ENCODE measurements around the gene RNFT2.
"Not testable (repeated sequence)": the region's sequence is repeated elsewhere in the genome, so short reads cannot be mapped to it uniquely, and the experiment has no call there.

Gene RNFT2

DNA sequence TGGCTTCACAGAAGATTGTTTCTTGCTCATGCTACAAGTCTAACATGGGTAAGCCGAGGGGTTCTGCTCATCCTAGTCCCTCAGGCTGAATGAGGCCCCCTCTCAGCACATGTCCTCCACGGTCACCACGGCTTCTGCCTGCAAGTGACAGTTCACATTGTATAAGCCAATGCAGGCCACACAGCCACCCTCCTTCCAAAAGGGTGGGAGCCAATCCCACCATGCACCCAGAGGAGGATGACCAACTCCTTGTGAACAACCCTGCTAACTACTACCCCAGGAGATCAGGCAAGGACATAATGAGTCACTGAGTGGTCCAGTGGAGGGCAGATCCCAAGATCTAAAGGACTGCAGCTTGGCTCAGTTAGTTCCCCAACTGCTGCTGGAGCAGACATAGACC lies 6.3 kb upstream of the RNFT2 start:
- H3K4me3 ChIP-seq (replicated peaks in 1 of 2; ENCODE audit: low read depth in 2 of 2, low read length in 2 of 2): no peak overlapping the region
- DNase-seq (ENCODE audit: low read depth in 2 of 2): no peak
- TF ChIP-seq CTCF (IDR thresholded peaks at IDR 0.05; ENCODE audit: low read depth, low read length): no peak

DNA sequence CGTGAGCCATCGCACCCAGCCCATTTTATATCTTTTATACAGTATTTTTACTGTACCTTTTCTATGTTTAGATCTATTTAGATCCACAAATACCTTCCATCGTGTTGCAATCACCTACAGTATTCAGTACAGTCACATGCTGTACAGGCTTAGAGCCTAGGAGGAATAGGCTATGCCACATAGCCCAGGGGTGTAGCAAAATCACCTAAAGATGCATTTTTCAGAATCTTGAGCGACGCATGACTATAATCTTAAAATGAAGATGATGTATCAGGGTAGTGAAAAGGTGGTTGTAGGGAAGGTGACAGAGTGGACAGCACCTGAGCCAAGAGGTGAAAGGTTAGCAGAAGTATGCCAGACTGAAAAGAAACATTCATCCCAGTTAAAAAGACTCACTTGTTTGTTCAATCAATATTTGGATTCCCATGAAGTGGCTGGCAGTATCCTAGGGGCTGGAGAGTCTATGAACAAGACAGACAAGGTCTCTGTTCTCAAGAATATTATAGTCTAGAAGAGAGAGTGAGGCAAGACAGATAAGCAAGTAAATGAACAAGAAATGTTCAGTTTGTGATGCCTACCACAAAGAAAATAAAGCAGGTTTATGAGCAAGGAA lies 3.9 kb upstream of the RNFT2 start:
- no peak overlapping the region for H3K4me3 ChIP-seq (replicated peaks in 1 of 2; ENCODE audit: low read depth in 2 of 2, low read length in 2 of 2)
- TF ChIP-seq CTCF (IDR thresholded peaks at IDR 0.05; ENCODE audit: low read depth, low read length): no peak
- no peak for DNase-seq (ENCODE audit: low read depth in 2 of 2)

DNA sequence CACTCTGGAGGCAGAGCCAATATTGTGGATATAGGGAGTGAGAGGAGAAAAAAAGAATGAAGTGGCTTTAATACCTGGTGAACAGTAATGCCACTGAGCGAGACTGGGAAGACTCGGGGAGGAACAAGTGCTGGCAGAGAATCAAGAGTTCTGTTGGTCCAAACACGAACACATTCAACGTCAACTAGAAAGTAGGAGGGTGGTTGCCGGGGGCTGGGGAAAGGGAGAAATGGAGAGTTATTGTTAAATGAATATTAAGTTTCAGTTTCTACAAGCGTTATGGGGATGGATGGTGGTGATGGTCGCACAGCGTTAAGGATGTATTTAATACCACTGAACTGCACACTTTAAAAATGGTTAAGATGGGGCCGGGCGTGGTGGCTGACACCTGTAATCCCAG lies 3.0 kb upstream of the RNFT2 start:
- DNase-seq (ENCODE audit: low read depth in 2 of 2): no peak
- TF ChIP-seq CTCF (IDR thresholded peaks at IDR 0.05; ENCODE audit: low read depth, low read length): no peak
- H3K4me3 ChIP-seq (replicated peaks in 1 of 2; ENCODE audit: low read depth in 2 of 2, low read length in 2 of 2): no peak overlapping the region

DNA sequence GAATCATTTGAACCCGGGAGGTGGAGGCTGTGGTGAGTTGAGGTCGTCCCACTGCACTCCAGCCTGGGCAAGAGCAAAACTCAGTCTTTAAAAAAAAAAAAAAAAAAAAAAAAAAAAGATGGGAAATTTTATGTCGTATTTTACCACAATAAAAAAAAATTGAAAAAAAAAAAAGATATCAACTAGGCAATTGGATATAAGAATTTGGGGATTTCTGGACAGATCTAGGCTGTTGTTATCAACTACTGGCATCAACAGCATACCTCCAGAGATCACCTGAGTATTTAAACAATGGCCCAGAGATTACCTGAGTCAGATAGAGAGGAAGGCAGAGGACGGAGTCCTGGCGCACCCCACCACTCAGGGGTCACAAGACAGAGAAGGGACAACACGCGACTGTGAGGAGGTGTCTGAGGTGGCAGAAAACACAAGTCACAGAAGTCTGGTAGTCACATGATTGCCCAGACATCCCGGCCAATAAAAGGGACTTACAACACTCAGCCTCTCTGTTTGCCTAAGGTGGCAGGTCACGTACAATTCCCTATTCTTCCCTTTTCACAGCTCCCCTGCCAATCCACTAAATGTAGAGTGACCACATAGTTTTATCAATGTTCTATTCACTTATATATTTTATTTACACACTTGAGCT lies 2.0 kb upstream of the RNFT2 start:
- no peak for TF ChIP-seq CTCF (IDR thresholded peaks at IDR 0.05; ENCODE audit: low read depth, low read length)
- DNase-seq (ENCODE audit: low read depth in 2 of 2): no peak
- H3K4me3 ChIP-seq (replicated peaks in 1 of 2; ENCODE audit: low read depth in 2 of 2, low read length in 2 of 2): peak overlapping the region in 1 of 2 donors; percentile 93

DNA sequence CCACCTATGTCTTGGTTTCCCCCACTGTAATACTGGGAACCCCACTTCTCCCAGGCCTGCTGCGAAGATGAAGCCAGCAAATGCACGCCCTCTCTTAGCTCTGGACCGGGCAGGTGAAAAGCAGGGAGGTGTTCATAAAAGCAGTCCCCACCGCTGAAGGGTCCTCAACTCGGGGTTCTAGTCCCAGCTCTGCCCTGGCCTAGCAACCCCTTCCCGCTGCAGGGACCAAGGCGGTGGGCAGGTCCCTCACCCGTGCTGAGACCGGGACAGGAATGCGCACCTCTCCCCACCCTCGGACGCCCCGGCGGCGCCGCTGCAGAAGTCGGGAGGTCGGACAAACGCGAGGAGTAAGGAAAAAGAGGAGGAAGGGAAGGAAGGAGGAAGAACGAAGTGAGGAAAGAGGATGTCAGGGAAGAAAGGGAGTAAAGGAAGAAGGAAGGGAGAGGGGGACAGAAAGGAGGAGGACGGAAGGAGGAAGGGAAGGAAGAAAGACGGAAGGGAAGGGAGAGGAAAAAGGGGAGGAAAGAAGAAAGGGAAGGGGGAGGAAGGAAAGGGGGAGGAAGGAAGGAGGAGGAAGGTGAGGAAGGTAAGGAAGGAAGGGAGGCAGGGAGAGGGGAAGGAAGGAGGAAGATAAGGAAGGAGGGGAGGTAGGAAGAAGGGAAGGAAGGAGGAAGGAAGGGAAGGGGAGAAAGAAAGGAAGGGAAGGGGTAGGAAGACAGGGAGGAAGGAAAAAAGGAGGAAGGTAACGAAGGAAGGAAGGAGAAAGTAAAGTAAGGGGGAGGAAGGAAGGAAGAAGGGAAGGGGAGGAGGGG lies 947 bp upstream of the RNFT2 start:
- no peak for DNase-seq (ENCODE audit: low read depth in 2 of 2)
- peak overlapping the region; percentile 93 for H3K4me3 ChIP-seq (replicated peaks in 1 of 2; ENCODE audit: low read depth in 2 of 2, low read length in 2 of 2)
- no peak for TF ChIP-seq CTCF (IDR thresholded peaks at IDR 0.05; ENCODE audit: low read depth, low read length)

- DNase-seq (ENCODE audit: low read depth in 2 of 2): no peak
- TF ChIP-seq CTCF (IDR thresholded peaks at IDR 0.05; ENCODE audit: low read depth, low read length): no peak
These were observed 1.3 kb downstream of the RNFT2 start for GRCh38 chr12:116739381-116739887.

GRCh38 chr12:116742787-116743186 lies 4.7 kb downstream of the RNFT2 start:
- DNase-seq (ENCODE audit: low read depth in 2 of 2); H3K4me3 ChIP-seq (replicated peaks in 1 of 2; ENCODE audit: low read depth in 2 of 2, low read length in 2 of 2): not testable (repeated sequence)

More at GRCh38 chr12:116739381-116739887, 1.3 kb downstream of the RNFT2 start:
- H3K4me3 ChIP-seq (replicated peaks in 1 of 2; ENCODE audit: low read depth in 2 of 2, low read length in 2 of 2): no peak overlapping the region
